ENCODE measurements around the gene PRKCZ.
A peak's percentile ranks its signal among the peaks of the same experiment; 100 is the strongest.

PRKCZ gene

DNA sequence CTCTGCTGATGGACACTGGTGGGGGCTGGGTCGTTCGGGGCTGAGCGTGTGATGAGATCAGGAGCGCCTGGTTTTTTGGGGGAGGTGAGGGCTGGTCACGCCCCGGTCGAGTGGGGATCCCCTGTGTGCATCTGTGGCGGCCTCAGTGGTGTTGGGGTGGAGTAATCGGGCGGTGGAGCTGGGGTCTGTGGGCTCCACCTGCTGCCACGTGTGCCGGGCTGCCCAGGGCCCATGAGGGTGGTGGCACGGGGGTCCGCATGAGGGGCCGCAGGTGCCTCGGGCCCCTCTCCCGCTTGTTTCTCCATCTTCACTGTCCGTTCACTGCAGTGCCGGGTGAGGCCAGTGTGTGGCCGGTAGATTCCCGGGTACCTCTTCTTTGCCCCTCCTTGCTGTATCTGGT is 17.2 kb downstream of the PRKCZ start:
- no peak for DNase-seq (ENCODE audit: low spot score)

DNA sequence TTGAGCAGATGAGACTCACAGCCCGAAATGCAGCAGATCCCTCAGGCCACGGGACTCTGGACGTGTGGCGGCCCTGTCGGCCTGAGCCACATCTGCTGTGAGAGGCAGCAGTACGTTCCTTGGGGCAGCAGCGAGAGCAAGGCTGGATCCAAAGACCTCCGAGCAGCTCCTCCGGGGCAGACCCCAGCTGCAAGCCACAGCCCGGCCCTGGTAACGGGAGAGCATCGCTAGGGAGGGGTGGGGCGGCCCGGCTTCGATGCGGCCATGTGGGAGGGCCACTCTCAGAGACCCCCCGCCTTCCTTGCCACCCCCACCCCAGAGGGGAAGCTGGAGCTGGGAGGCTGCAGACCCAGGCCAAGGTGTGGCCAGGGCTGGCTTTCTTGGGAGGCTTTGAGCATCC is 17.8 kb downstream of the PRKCZ start:
- no peak for DNase-seq (ENCODE audit: low spot score)

DNA sequence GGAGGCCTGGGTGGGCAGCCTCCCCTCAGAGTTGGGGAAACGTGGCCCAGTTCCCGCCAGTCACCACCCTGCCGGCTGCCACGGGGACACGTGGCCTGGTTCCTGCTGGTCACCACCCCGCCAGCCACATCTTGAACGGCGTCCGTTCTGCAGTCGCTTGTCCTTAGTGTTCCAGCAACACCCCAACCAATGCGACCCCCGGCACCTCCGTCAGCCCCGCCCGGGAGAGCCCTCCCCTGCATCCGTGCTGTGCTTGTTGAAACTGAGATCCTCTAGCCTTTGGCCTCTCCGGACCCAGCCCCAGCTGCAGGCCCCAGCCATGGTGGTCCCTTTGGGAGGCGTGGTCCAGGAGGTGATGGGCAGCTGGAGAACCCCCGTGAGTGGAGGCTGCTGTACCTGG is 18.7 kb downstream of the PRKCZ start:
- DNase-seq (ENCODE audit: low spot score): no peak

DNA sequence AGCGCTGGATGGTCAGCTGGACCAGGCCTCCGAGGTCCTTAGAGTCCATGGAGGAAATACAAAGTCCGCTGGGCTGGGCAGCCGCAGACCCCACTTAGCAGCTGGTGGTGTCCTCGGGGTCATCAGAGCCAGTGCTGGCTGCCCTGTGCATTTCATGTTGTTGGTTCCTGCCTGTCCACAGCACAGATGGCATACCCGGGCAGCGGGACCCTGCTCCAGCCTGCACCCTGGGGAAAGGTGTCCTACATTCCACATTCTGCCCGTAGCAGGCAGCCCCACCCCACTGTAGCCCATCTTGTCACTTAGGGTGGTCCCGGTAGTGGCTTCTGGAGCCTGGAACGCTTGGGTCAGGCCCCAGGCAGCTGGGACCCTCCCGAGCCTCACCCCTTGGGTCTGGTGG is 19.8 kb downstream of the PRKCZ start:
- DNase-seq (ENCODE audit: low spot score): no peak

DNA sequence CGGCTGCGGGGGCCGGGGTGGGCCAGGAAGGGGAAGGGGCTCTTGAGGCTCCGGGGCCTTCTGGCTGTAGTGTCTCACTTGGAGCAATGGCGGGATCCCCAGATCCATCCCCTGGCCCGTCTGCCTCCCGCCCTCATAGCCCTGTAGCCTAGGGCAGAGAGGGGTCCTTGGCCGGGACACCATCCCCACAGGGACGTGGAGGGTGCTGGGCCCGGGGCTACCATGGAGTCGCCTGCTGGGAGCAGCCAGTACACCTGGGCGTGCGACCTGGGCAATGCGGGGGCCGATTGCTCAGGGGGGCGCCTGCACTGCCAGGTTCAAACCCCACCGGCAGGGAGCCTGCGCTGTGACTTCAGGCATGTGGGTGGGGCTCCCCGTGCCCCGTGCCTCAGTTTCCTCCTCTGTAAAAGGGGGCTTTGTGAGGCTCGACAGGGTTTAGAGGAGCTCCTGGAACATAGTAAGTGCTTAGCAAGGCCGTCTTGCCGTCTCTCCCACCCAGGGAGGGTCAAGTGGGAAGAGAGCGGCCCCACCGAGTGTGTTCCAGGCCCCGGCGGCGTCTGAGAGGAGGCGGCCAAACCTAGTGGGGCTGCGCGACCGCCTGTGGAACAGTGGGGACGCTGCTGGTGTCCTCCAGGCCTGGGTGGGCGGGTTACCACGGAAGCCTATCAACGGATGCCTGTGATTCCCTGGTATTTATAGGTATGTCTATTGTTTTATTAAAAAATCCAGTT is 20.8 kb downstream of the PRKCZ start:
- no peak for DNase-seq (ENCODE audit: low spot score)

DNA sequence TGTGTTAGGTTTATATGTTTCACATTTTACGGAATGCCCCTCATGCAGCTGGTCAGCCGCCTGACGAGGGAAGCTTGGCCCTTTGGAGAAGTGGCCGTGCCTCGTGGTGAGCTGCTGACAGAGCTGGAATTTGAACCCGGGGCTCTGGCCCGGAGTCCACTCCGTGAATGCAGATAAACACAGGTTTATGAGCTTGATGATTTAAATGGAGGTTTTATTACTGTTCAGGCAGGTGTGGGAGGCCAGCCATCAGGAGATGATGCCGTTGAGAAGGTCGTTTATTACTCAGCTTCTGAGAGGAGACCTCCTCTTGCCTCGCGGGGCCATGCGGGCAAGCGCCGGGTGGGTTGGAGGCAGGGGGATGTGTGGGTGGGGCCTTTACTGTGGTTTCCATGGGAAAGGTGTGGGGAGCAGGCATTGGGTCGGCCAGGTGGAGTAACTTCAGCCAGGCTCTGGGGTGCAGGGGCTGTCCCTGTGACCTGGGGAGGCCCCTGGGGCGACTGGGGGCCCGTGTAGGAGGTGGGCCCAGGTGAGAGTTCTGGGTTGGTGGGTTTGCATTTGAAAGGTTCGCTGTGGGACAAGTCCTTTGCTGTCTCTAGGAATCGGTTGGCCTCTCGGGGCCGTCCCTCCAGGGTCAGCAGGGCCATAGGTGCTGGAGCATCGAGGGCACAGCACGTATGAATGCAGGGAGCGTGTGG is 22.0 kb downstream of the PRKCZ start:
- no peak for DNase-seq (ENCODE audit: low spot score)

DNA sequence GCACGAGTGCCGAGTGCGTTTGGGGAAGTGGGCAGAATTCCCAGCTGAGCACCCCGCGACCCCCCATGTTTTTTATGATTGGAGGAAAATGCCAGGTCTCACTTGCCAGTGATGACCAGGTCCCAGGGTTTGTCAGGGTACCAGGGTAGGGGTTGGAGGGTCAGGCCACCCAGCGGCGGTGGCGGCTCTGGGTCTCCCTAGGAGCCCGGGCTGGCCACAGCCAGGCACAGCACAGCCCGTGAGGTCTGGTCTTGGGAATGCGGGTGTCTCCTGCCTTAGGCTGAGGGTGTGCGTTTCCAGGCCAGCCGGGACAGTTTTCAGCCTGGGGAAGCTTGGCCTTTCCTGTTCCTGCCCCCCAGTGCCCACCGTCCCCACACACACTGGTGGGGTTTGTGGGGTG is 22.7 kb downstream of the PRKCZ start:
- DNase-seq (ENCODE audit: low spot score): no peak

DNA sequence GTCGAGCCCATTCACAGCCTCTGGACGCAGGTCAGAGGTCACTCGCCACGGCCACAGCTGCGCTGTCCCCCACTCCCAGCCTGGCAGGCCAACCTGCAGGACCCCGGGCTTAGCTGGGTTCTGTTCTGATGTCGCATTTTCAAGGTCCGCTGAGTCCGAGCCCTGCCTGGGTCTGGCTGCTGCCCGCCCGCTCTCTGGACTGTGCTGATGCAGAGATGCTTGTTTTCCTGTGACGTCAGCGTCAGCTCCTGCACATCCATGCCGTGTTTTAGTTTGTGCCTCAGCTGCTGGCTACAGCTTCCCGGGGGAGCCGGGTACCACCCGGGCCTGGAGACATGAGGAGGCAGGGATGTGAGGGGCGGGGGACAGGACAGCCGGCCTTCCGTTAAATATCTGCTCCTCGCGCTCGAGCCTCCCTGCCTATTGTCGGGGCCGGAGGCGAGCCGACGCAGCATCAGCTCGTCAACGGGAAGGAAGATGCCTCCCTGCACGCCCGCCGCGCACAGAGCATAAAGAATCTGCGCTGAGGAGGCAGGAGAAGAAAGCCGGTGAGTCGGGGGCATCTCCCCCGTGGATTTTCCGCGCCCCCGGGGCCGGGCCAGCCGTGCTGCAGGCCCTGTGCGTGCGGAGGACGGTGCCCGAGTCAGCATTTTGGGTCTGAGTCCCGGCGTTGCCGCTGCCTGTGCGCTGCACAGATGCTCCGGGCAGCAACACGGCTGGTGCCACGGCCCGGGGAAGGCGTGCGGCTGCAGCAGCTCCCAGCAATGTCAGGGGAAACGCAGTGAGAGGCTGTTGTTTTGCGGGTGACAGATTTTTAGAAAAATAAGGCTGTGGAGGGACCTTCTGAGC is 23.4 kb downstream of the PRKCZ start:
- DNase-seq (ENCODE audit: low spot score): peak; percentile 90

DNA sequence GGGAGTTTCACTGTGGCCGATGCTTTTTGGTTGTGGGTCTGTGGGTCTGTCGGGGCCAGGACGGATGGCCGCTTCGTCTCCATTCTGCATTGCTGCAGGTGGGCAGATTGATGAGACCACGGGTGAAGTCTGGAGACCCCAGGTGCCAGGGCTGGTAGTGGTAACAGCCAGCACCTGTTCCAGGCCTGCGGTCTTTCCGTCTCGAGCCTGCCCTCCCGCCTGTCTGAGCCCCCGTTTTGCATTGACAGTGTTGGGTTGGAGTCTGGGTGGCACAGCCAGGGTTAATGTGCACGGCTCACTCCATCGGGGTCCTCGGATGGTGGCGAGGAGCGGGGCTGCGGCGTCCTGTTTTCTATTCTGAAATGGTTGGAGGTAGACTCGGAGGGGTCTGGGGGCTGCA is 24.2 kb downstream of the PRKCZ start:
- no peak for DNase-seq (ENCODE audit: low spot score)

DNA sequence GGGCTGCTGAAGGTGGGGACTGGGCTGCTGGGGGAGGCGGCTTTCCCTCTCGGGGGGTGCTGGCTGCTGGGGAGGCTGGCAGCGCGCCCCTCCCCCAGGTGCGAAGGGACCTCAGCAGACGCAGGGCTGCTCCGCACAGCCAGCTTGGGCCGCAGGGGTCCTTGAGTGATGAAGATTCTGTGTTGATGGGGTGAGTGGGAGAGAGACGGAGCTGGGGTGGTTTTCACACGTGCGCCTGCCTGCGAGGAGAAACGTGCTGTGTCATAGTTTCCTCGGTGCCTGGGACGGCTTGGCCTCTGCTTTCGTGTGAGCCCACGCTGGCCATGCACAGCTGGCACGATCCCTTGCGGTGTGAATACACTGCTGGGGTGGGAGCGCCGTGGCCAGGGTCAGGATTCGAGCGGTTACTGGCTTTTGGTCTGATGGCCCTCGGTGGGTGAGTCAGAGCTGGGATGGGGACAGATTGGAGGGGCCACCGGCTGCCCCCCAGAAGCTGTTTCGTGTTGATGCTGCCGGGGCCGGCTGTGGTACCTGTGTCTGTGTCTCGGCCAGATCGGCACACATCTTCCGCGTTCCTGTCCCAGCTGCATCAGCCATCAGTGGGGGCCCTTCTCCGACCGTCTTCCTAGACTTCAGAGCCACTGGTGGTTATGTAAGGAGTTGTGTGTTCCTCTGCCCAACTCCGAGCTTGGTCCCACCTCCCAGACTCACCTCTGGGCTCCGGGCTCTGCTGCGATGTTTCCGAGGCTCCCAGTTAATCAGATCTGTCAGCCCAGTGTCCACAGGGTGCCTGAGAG is 24.9 kb downstream of the PRKCZ start:
- peak; percentile 35 for DNase-seq (ENCODE audit: low spot score)

DNA sequence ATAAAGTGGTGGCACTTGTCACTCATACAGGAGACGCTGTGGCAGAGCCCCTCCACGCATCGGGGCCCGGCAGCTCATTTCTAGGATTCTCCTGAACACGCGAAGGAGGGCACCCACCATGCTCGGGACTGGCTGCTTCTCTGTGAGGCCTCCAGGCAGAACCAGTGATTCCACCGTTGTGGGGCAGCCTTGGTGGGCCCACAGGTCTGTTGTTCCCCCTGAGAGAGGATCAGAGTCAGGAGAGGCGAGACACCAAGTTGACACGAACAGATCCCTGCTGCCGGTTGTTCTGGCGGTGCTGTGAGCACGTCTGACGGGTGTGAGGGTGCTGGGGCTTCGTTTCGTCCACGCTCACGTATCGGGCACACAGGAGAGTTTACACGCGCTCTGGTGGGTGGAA is 26.6 kb downstream of the PRKCZ start:
- no peak for DNase-seq (ENCODE audit: low spot score)

DNA sequence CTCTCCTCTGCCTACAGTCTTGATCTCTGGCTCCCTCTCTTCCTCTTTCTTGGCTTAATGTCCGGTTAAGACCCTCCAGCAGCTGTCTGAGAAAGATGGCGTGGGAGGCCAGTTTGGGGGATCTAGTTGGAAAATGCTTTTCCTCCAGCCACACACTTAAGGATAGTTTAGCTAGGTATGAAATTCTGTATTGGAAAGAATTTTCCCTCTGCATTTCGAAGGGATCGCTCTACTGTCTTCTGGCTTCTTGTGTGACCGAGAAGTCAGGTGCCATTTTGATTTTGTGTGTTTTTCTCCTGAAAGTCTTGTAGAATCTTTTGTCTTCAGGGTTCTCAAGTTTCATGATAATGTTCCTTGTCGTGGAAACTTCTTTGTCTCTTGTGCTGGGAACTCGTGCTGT is 28.0 kb downstream of the PRKCZ start:
- no peak for DNase-seq (ENCODE audit: low spot score)

DNA sequence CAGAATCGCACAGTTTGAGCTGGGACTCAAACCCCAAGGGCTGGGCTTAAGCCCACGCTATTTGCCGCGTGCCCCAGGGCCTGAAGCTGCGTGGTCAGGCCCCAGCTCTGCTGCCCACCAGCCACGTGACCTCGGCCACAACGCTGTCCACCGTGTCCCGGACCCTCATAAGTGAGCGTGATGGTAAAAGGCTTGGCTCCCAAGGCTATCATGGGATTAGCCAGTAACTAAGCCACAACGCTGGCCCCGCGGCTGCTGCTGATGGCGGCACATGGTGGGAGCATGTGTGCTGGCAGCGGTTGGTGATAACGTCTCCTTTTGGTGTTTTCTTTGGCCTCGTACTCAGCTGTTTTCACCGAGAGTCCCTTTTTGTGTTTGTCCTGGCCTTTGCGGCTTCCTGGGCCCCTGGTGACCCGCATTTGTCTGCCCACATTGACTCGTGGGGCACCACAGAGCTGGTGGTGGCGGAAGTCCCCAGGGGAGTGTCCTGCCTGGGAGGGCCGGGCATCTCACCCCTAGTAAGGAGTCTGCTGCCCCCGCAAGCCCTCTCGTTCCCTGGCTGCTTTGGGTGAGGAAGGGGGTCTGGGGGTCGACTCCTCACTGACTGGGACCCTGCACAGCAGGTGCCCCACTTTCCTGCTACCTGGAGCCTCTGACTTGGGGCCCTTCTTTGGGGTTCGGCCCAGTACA is 29.3 kb downstream of the PRKCZ start:
- no peak for DNase-seq (ENCODE audit: low spot score)

DNA sequence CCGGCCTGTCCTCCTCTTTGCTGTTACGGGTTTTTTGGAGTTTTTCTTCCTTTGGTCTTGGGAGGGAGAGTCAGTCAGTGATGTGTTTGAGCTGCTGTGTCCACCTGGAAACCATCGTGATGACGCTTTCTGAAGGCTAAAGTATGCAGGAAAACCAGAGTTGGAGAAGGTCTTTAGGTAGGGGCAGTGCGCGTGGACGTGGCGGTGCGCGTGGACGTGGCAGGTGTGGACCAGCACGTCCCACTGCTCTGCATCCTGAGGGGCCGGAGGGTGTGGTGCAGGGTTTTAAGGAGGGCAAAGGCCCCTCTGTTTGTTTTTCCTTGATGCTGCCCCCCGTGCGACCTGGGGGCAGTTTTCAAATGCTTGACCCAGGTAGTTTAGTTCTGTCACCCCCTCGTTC is 29.9 kb downstream of the PRKCZ start:
- DNase-seq (ENCODE audit: low spot score): no peak

DNA sequence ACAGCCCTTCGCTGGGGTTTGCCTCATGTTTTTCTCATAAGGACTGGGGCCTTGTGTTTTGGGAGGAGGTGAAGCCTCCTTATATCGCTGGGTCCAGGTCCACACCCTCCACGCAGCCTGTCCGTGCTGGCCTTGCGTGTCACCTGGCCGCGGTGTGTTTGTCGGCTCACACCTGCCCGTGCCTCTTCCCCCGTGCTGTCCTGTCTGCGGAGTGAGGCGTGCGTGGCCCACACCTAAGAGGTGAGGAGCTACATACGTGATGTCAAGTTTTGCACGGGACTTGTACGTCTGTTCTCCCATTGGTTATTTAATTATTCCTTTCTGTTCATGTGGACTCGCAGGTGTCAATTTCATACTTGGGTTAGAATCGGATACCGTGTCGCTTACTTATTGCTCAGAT is 30.7 kb downstream of the PRKCZ start:
- DNase-seq (ENCODE audit: low spot score): no peak

DNA sequence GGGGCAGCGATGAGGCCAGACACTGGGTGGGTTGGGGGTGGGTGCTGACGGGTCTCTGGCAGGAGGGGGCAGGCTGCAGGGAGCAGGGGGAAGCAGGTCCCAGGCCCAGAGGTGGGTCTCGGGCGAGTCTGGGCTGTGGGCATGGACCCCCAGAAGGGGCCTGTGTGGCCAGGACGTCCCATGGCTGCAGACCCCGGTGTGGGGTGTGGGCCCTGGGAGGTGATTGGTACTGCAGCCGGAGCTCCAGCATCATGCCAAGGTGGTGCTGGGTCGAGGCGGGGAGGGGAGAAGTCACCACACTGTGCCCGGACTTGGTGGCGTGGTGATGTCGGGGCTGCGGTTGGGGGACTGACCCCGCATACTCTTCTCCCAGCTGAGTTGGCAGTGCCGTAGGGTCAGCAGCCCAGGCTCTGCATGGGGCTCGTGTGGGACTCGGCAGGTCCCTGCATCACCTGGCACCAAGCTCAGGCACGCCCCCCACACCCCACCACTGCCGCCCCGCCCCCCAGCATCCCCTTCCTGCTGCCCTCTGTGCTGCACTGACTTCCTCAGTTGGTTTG is 31.2 kb downstream of the PRKCZ start:
- no peak for DNase-seq (ENCODE audit: low spot score)

DNA sequence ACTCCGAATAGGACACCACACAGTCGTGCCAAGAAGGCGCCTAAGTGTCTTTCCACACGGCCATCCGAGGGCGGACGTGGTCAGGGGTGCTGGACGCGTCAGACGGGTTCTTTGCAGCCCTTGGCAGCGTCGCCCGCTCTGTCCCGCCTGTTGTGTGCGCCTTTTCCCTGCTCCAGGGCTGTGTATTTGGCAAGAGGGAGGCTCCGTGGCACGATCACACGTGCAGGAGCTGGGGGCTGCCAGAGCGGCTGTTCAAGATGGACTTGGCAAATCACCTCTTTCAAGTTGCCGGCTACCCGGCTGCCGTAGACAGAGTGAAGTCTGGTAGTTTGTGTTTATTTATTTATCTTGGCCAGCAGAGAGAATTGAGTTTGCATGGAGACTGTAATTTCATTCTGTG is 31.9 kb downstream of the PRKCZ start:
- no peak for DNase-seq (ENCODE audit: low spot score)

DNA sequence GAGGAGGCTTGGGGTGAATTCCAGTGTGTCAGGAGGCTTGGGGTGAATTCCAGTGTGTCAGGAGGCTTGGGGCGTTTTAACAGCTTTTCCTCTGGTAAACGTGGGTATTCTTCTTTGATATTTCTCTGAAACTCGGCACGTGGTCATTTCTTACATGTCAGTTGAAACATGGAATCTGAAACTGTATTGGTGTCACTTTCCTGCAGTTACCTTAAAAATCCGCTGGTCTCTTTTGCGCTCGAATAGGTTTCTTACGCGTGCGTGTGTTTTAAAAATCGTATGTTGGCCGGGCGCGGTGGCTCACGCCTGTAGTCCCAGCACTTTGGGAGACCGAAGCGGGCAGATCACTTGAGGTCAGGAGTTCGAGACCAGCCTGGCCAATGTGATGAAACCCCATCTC is 33.5 kb downstream of the PRKCZ start:
- DNase-seq (ENCODE audit: low spot score): no peak

DNA sequence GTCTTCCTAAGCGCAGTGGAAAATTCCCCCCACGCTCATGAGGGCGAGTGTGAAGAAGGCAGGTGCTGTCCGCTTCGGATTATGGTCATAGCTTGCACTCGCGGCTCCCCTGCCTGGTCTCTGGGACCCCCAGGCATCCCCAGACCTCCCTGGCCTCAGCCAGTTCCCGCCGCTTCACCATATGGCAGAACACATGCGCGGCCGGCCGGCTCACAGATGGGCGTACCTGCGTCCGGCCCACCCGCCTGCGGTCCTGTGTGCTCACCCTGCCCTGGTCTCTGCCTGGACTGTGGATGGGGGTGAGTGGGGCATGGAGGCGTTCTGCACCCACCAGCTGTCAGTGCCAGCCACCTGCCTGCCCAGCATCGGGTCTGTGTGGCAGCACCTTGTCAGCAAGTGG is 34.1 kb downstream of the PRKCZ start:
- no peak for DNase-seq (ENCODE audit: low spot score)

DNA sequence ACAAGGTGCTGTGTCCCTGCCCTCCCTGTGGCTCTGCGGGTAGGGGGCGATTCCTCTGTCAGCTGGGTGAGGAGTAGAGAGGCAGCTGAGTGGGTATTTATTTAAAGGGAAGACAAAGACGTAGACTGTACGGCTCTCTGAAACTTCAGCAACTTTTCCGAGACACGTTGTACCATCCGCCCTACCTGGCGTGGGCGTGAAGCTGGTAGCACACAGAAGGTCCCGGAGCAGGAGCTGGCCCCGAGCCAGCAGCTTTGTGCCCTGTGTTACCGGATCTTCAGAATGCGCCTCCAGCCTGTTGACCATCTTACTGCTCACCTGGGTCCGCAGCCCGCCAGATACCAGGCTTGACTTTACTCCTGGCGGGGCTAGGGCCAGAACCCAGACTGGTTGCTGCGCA is 34.9 kb downstream of the PRKCZ start:
- no peak for DNase-seq (ENCODE audit: low spot score)

DNA sequence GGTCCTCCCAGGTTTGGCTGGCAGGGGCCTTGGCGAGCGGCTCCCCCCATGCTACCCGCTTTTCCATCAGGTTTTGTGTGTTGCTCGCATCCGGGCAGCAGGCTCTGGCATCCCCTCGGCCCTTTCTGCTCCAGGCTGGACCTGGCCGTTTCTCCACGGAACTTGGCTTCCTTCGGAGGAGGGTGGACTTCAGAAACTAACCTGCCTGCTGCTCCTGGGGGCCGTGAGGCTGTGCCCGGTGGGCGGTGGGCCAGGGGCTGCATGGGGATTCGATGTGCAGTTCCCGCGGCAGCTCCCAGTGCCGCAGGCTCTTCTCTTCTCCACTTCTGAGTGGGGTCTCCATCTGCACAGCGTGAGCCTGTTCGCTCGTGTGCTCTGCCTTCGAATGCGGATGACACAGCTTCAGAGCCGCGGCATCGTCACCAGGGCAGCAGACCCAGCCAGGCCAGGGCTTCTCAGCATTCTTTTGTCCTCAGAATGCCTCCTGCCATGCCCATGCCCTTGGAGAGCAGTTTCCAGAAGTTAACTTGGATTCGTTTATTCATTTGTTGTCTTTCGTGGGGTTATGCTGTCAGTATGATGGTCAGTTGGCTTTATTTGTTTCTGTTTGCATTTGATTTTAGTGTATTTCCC is 36.4 kb downstream of the PRKCZ start:
- DNase-seq (ENCODE audit: low spot score): no peak

All from AG20443 (cell line).